ENCODE results near the gene TMTC3.
"Not testable (repeated sequence)": the region's sequence is repeated elsewhere in the genome, so short reads cannot be mapped to it uniquely, and the experiment has no call there.

Gene TMTC3

GRCh38 chr12:88141774-88142609 is at the start of gene TMTC3, which contains the start of gene CEP290:
Gene TMTC3 (plus strand): TSS chr12:88142307. CDS start chr12:88148316, 6,009 bp downstream.
Gene CEP290 (minus strand): TSS chr12:88142088. CDS start chr12:88141307, 781 bp downstream.
- DNase-seq (ENCODE audit: low read depth): peak; percentile 83

DNA sequence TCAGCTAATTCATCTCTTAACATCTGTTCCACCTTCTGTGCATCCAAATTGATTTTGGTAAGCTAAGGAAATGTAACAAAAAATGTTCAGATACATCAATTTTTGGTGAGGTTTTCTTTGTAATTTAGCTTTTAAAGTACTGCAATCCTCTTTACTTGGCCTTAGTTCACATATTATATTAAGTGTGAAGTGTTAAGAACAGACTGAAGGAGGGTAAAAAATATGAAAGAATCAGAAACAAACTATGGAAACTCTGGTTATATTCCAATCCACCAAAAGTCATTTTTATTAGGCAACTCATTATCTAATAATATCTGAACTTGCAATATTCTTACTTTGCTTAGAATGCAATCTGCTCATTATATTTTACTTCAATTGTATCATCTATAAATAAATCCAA is 49.3 kb upstream of the TMTC3 start:
- DNase-seq (ENCODE audit: low read depth): no peak

DNA sequence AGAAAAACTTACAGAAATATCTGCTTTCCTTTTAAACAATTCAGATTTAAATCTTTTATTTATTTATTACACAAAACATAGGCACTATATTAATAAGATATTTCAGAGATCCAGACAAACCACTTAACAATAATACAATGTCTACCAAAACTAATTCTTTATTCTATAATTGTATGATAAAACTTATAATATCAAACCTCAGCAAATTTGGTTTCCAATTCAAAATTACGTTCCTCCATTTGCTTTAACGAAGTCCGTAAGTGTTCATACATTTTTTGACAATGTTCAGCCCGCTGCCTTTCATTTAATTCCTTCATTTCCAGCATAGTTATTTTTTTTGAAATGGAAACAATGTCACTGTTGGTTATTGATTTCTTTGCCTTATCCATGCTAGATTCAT is 48.5 kb upstream of the TMTC3 start:
- no peak for DNase-seq (ENCODE audit: low read depth)

DNA sequence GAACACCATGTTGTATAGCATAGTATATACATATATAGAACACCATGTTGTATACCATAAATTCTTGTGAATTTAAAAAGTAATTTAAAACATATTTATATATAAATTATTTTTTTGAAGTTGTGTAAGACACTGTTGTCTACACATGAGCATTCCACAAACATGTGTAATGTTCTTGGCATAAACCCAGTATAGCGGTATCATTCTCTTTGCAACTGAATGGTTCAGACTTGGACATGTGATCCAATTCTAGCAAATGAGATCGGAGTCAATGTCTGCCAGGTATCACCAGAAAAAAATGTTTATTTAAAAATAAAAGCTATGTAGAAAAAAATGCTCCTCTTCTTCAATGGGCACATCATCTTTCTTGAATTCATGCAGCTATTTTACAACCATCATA is 34.1 kb upstream of the TMTC3 start:
- no peak for DNase-seq (ENCODE audit: low read depth)

GRCh38 chr12:88111074-88111652 is 30.9 kb upstream of the TMTC3 start:
- no peak for DNase-seq (ENCODE audit: low read depth)

DNA sequence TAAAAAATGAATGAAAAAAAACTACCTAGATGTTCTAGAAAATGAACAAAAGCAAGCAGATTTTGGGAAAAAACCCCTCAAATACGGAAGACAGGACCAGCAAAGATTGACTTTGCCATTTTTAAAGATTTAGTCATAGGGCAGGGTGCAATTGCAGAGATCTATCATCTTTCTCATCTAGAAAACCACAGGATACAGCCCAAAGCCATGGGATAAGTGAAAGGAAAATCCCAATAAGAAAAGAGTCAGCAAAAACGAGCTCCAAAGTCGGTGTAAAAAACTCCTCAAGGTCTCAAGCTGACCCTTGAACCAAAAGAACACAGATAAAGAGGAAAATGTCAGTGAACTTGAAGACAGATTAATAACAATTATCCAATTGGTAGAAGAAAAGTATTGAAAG is 28.2 kb upstream of the TMTC3 start:
- no peak for DNase-seq (ENCODE audit: low read depth)

- DNase-seq (ENCODE audit: low read depth): no peak
These were observed 19.4 kb upstream of the TMTC3 start for GRCh38 chr12:88122666-88123065.

DNA sequence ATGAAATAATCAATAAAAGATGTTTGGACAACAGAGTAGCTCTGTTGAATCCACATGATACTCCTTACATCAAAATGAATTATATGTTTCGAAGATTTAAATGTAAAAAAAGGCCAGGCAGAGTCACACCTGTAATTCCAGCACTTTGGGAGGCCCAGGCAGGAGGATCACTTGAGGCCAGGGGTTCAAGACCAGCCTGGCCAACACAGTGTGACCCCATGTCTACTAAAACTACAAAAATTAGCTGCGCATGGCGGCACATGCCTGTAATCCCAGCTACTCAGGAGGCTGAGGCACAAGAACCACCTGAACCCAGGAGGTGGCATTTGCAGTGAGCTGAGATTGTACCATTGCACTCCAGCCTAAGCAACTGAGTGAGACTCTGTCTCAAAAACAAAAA is 15.0 kb upstream of the TMTC3 start:
- DNase-seq (ENCODE audit: low read depth): no peak

DNA sequence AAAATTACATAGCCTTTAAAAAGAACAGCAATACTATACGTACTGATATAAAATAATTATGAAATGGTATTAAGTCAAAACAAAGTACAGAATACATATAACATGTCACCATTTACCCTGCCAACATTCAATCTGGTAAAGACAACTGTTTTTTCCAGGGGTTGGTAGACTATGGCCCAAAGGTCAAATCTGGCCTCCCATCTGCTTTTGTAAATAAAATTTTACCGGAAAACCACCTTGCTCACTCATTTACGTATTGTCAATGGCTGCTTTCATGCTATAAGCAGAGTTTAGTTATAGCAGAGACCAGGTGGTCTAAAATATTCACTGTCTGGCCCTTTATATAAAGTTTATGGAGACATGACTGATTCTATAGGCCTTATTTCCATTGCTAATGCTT is 14.3 kb upstream of the TMTC3 start:
- no peak for DNase-seq (ENCODE audit: low read depth)

GRCh38 chr12:88132392-88132791 is 9.7 kb upstream of the TMTC3 start:
- DNase-seq (ENCODE audit: low read depth): no peak

GRCh38 chr12:88133181-88133580 is 8.9 kb upstream of the TMTC3 start:
- not testable (repeated sequence) for DNase-seq (ENCODE audit: low read depth)

DNA sequence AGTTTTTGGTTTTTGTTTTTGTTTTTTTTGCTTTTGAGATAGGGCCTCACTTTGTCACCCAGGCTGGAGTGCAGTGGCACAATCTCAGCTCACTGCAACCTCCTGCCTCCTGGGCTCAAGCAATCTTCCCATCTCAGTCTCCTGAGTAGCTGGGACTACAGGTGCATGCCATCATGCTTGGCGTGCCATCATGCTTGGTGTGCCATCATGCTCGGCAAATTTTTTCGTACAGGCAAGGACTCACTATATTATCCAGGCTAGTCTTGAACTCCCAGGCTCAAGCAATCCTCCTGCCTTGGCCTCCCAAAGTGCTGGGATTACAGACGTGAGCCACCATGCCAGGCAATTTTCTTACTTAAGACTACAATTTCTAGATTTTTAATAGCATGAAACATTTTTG is 2.4 kb upstream of the TMTC3 start:
- not testable (repeated sequence) for DNase-seq (ENCODE audit: low read depth)

DNA sequence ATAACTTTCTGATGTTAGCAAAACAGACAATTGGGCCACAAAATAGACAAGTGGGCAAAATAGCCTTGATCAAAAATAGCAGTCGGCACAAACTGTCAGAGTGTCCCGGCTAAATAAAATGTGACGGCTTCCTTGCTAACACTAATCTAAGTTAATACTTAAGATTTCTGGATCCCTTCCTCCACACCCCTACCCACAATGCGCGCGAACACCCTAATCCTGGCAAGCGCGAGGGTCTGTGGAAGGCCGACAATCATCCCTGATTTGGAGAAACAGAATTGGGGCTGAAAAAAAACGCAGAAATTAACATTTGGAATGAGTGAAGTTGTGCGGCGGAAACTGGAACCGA is 708 bp upstream of the TMTC3 start:
- DNase-seq (ENCODE audit: low read depth): no peak

DNA sequence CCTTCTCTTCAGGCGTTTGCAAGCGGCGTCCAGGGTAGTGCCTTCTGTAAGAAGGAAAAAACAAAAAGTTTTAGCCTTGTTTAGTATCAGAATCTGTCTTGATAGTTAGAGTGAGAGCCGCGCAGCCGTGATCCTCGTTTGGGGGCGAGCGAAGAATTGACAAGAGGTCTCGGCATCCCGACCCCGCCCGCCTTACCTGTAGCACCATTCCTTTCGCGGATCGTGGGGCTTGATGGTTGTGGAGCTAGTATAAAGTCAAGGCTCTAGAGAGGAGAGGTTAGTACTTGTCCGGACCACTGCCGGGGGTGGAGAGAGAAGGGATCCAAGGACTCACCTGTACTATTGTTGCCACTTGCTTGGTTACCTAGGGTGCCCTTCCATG is 494 bp downstream of the TMTC3 start:
- DNase-seq (ENCODE audit: low read depth): peak; percentile 2

DNA sequence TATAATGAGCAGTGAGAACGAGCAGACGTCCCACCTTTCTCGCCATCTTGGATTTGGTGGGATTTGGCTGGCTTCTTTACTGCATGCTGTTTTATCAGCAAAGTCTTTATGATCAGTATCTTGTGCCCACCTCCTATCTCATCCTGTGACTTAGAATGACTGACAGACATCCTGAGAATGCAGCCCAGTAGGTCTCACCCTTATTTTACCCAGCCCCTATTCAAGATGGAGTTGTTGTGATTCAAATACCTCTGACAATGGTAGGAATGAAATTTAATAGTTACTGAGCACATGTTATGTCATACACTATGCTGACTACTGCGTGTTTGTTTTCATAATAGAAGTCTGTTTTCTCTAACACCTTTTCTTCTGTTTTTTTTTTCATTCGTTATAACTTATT is 1.9 kb downstream of the TMTC3 start:
- DNase-seq (ENCODE audit: low read depth): no peak

DNA sequence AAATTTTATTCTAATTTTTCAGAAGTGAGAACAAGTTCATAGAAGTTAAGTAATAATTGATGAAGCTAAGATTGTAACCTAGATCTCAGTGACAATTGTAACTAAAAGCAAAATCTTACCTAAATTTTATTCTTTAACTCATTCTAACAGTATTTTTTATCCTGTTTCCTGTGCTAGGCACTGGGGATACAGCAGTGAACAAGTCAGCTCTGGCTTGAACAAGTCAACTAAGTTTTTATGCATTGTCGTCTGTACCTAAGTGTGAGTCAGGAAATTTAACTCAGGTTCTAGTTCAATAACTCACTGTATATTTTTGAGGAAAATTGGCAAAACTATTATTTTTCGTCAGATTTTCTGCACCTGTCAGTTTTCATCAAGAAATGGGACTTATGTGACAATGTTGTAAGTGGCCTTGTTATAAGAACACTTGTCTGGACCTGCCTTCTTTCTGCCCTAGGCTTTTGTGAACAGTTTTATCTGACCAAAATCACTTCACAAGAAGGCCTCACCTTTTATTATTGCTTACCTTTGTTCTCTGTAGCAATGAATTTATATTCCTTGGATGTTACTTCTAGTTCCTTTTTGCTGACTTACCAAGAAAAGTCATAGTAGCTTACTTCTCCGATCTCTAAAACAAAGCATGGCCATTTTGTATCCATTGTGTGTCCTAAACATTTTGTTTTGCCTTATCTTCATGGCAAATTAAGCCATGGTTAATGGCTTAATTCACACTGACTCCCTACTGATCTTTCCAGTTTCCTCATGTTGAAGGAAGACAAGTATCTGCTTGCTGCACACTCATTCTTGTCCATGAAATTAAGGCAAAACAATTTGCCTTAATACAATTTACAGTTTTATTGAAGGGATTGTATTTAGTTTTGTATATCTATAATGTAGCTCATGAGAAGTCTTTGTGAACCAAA is 2.7 kb downstream of the TMTC3 start:
- DNase-seq (ENCODE audit: low read depth): no peak

GRCh38 chr12:88145567-88146505 is 3.7 kb downstream of the TMTC3 start:
- DNase-seq (ENCODE audit: low read depth): no peak

DNA sequence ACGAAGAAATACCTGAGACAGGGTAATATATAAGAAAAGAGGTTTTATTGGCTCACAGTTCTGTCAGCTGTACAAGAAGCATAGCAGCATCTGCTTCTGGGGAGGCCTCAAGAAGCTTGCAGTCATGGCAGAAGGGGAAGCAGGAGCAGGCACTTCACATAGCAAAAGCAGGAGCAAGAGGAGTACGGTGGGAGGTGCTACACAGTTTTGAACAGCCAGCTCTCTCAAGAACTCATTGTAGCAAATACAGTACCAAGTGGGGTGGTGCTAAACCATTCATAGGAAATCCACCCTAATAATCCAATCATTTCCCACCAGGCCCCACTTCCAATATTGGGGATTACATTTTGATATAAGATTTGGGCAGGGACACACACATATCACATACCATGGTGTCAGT is 8.0 kb downstream of the TMTC3 start:
- DNase-seq (ENCODE audit: low read depth): no peak

DNA sequence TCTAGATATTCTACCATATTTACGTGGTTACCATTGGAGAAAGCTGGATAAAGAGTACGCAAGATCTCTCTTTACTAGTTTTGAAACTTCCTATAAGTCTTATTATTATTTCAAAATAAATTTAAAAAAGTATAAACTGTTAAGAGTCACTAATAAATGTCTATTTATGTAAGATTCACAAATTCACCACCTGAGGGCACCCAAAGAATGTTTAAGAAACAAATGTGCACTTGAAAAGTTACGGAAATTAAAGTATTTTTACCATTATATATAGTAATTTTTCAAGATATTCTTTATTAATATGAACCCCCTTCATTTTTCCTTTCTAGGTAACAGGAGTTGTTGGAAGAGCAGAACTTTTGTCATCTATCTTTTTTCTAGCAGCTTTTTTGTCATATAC is 11.9 kb downstream of the TMTC3 start:
- DNase-seq (ENCODE audit: low read depth): no peak

DNA sequence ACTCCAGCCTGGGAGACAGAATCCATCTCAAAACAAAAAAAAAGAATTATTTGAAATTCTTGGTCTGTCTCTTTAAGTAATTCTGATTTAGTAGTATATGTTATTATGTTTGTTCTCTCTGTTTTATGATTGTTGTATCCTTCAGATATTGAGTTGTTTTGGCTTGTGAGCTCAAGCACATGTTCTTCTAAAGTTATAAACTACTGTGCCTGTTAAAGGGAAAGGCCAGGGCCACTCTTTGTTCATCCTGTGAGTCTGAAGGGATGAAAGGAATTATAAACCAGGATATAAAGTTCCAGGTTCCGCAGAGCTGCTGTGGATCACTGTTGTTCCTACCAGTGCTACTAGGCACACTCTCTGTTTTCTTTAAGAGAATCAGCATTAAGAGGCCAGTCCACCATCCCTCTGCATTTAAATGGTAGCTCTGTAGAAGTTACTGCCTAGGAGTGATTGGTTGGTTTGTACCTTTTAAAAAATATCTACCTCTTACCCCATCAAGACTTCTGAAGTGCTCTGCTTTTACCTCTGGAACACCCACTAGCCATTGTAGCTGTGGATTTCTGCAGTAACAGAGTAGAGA is 14.1 kb downstream of the TMTC3 start:
- DNase-seq (ENCODE audit: low read depth): no peak

- no peak for DNase-seq (ENCODE audit: low read depth)
These were observed 21.3 kb downstream of the TMTC3 start for GRCh38 chr12:88163371-88163770.

Measured in stimulated activated CD8-positive, alpha-beta memory T cell treated with anti-CD3 and anti-CD28 coated beads, Interleukin-4, amount 100 ng/mL, for 24 hours (primary cell).